OCI-M2 (cell line): ENCODE data around the gene WWP2.

Experiments
- DNase-seq: peaks from one replicate; lab custom pipeline; 2025; ENCODE audit not compliant: unreplicated experiment; lab: John Stamatoyannopoulos, UW

Gene WWP2

GRCh38 chr16:69855592-69855991 lies 93.5 kb downstream of the WWP2 start:
- DNase-seq = no peak

GRCh38 chr16:69858191-69859104 lies 96.3 kb downstream of the WWP2 start:
- DNase-seq = no peak

- DNase-seq = no peak
Observed at GRCh38 chr16:69859105-69859989, 97.2 kb downstream of the WWP2 start.

- no peak for DNase-seq
Observed at GRCh38 chr16:69860233-69861231, 98.4 kb downstream of the WWP2 start.

- no peak for DNase-seq
Observed at GRCh38 chr16:69861292-69862030, 99.3 kb downstream of the WWP2 start.

GRCh38 chr16:69863401-69864281 lies 101.5 kb downstream of the WWP2 start:
- DNase-seq = no peak

GRCh38 chr16:69865701-69866100 lies 103.6 kb downstream of the WWP2 start:
- no peak for DNase-seq

- no peak for DNase-seq
Observed at GRCh38 chr16:69867784-69868560, 105.8 kb downstream of the WWP2 start.

GRCh38 chr16:69870761-69871160 lies 108.6 kb downstream of the WWP2 start:
- DNase-seq = no peak

- DNase-seq = no peak
Observed at GRCh38 chr16:69871708-69872107, 109.6 kb downstream of the WWP2 start.

- DNase-seq = no peak
Observed at GRCh38 chr16:69872888-69873287, 110.8 kb downstream of the WWP2 start.

- DNase-seq = no peak
Observed at GRCh38 chr16:69873783-69874182, 111.7 kb downstream of the WWP2 start.

GRCh38 chr16:69874271-69874670 lies 112.1 kb downstream of the WWP2 start:
- no peak for DNase-seq

GRCh38 chr16:69880640-69881133 lies 118.6 kb downstream of the WWP2 start:
- no peak for DNase-seq

- no peak for DNase-seq
Observed at GRCh38 chr16:69881141-69881540, 119.0 kb downstream of the WWP2 start.

- no peak for DNase-seq
Observed at GRCh38 chr16:69883744-69884143, 121.6 kb downstream of the WWP2 start.

GRCh38 chr16:69885722-69886121 lies 123.6 kb downstream of the WWP2 start:
- DNase-seq = no peak

- no peak for DNase-seq
Observed at GRCh38 chr16:69886726-69887125, 124.6 kb downstream of the WWP2 start.
